NT2/D1 (cell line): ENCODE data around the gene MGAT5.

Experiments
- DNase-seq: peaks from one replicate; pipeline ENCODE4 v3.0.0-alpha.2; 2011; ENCODE audit warnings: low read depth, low spot score
- H3K27me3 ChIP-seq: 2 replicates; pipeline ENCODE4 v1.6.0; 2011; ENCODE audit warnings: mild to moderate bottlenecking; ENCODE audit not compliant: insufficient read length, insufficient read depth
- H3K36me3 ChIP-seq: 2 replicates; pipeline ENCODE4 v1.6.1; 2011; ENCODE audit warnings: mild to moderate bottlenecking, low read length, mixed read lengths; ENCODE audit not compliant: insufficient read depth, insufficient read length
- H3K4me1 ChIP-seq: 2 replicates; pipeline ENCODE4 v1.5.1; 2011; ENCODE audit not compliant: insufficient read depth, insufficient read length
- H3K4me3 ChIP-seq: 2 replicates; pipeline ENCODE4 v1.5.1; 2011; ENCODE audit warnings: low read depth; ENCODE audit not compliant: insufficient read length
- H3K9ac ChIP-seq: 2 replicates; pipeline ENCODE4 v1.6.0; 2011; ENCODE audit warnings: low read depth; ENCODE audit not compliant: insufficient read length
- H3K9me3 ChIP-seq: 2 replicates; pipeline ENCODE4 v1.5.1; 2011; ENCODE audit warnings: mild to moderate bottlenecking, low read length; ENCODE audit not compliant: insufficient read depth
- SUZ12 ChIP-seq: IDR thresholded peaks from 2 replicates; pipeline ENCODE4 v1.6.1; 2011; ENCODE audit not compliant: insufficient read length, insufficient read depth; ENCODE audit errors: extremely low read depth
- YY1 ChIP-seq: IDR thresholded peaks from 2 replicates; pipeline ENCODE4 v1.6.1; 2011; ENCODE audit not compliant: insufficient read length, insufficient read depth
- ZNF274 ChIP-seq: IDR thresholded peaks from 2 replicates; pipeline ENCODE4 v1.6.1; 2011; ENCODE audit warnings: mild to moderate bottlenecking, low read depth, low read length

MGAT5 gene

GRCh38 chr2:134421556-134422328 lies 167.9 kb downstream of the MGAT5 start:
- H3K36me3 ChIP-seq, result peaks cover 9% of the 10 kb centered on the region
- DNase-seq, result no peak
- H3K27me3 ChIP-seq, result no peaks in the 10 kb centered on the region
- H3K4me3 ChIP-seq, result no peak overlapping the region
- H3K4me1 ChIP-seq, result no peaks in the 10 kb centered on the region
- no peaks in the 10 kb centered on the region for H3K9me3 ChIP-seq
- TF ChIP-seq SUZ12 (no peak), ZNF274 (no peak), YY1 (no peak)
- H3K9ac ChIP-seq, result no peak overlapping the region

- no peak overlapping the region for H3K9ac ChIP-seq
These were observed 172.0 kb downstream of the MGAT5 start for GRCh38 chr2:134425724-134426496.

GRCh38 chr2:134426721-134427120 lies 172.8 kb downstream of the MGAT5 start:
- Histone ChIP-seq H3K27me3 (no peaks in the 10 kb centered on the region), H3K4me1 (peaks cover 10% of the 10 kb centered on the region), H3K9ac (no peak overlapping the region), H3K36me3 (peaks cover 25% of the 10 kb centered on the region), H3K9me3 (no peaks in the 10 kb centered on the region), H3K4me3 (no peak overlapping the region)
- DNase-seq, result no peak
- TF ChIP-seq ZNF274 (no peak), YY1 (no peak), SUZ12 (no peak)

More at GRCh38 chr2:134425724-134426496, 172.0 kb downstream of the MGAT5 start:
- Histone ChIP-seq H3K4me3 (no peak overlapping the region), H3K27me3 (no peaks in the 10 kb centered on the region), H3K4me1 (peaks cover 3% of the 10 kb centered on the region), H3K36me3 (peaks cover 25% of the 10 kb centered on the region), H3K9me3 (no peaks in the 10 kb centered on the region)
- no peak for DNase-seq
- TF ChIP-seq ZNF274 (no peak), SUZ12 (no peak), YY1 (no peak)

GRCh38 chr2:134429886-134430285 lies 176.0 kb downstream of the MGAT5 start:
- no peak for DNase-seq
- TF ChIP-seq SUZ12 (no peak), YY1 (no peak), ZNF274 (no peak)
- Histone ChIP-seq H3K9ac (no peak overlapping the region), H3K36me3 (peaks cover 20% of the 10 kb centered on the region), H3K4me3 (no peak overlapping the region), H3K9me3 (no peaks in the 10 kb centered on the region), H3K4me1 (peaks cover 14% of the 10 kb centered on the region), H3K27me3 (no peaks in the 10 kb centered on the region)

GRCh38 chr2:134431838-134432434 lies 178.1 kb downstream of the MGAT5 start:
- H3K36me3 ChIP-seq, result peaks cover 29% of the 10 kb centered on the region
- H3K9me3 ChIP-seq, result no peaks in the 10 kb centered on the region
- no peaks in the 10 kb centered on the region for H3K27me3 ChIP-seq
- TF ChIP-seq YY1 (no peak), SUZ12 (no peak), ZNF274 (no peak)
- DNase-seq, result peak; percentile 75
- peaks cover 17% of the 10 kb centered on the region for H3K4me1 ChIP-seq
- no peak overlapping the region for H3K4me3 ChIP-seq
- H3K9ac ChIP-seq, result no peak overlapping the region

- H3K27me3 ChIP-seq, result no peaks in the 10 kb centered on the region
- TF ChIP-seq ZNF274, result no peak
- TF ChIP-seq SUZ12, result no peak
- TF ChIP-seq YY1, result no peak
- H3K4me1 ChIP-seq, result peaks cover 17% of the 10 kb centered on the region
- H3K4me3 ChIP-seq, result no peak overlapping the region
- peaks cover 24% of the 10 kb centered on the region for H3K36me3 ChIP-seq
- no peak overlapping the region for H3K9ac ChIP-seq
- no peak for DNase-seq
- H3K9me3 ChIP-seq, result no peaks in the 10 kb centered on the region
These were observed 178.6 kb downstream of the MGAT5 start for GRCh38 chr2:134432435-134432883.

- DNase-seq, result no peak
- Histone ChIP-seq H3K36me3 (peaks cover 19% of the 10 kb centered on the region), H3K9me3 (no peaks in the 10 kb centered on the region), H3K4me1 (peaks cover 17% of the 10 kb centered on the region), H3K9ac (no peak overlapping the region), H3K4me3 (no peak overlapping the region), H3K27me3 (no peaks in the 10 kb centered on the region)
- TF ChIP-seq YY1, result no peak
- TF ChIP-seq ZNF274, result no peak
- no peak for TF ChIP-seq SUZ12
These were observed 179.6 kb downstream of the MGAT5 start for GRCh38 chr2:134433469-134433868.
